ENCODE measurements around the gene TDP2. TPM values are rescaled to one million over a fixed set of nuclear protein-coding genes. Genes with fewer than 3 reads are reported as not detected.
"Not testable (repeated sequence)": the region's sequence is repeated elsewhere in the genome, so short reads cannot be mapped to it uniquely, and the experiment has no call there.

The TDP2 gene
- total and polyA plus RNA-seq, 7 donors = 16.3 to 56.7 (median 20.4) TPM

GRCh38 chr6:24643920-24644319 lies 22.8 kb downstream of the TDP2 start:
- WGBS, 3 donors = 72 to 75% (median 73%) methylated on average over 7 of the region's 7 CpGs
- no peak for TF ChIP-seq CTCF (IDR thresholded peaks at IDR 0.05)
- no peak for ATAC-seq
- Histone ChIP-seq H3K4me3 (no peak overlapping the region), H3K9me3 (no peaks in the 10 kb centered on the region), H3K27me3 (ENCODE audit: insufficient read depth in 3 of 3, low read length in 2 of 3) (peaks cover 0 to 15% (median 0%) of the 10 kb centered on the region in 3 donors), H3K36me3 (ENCODE audit: insufficient read depth in 1 of 2, low read depth in 1 of 2) (no peaks in the 10 kb centered on the region), H3K4me1 (no peaks in the 10 kb centered on the region), H3K27ac (no peak overlapping the region)
- no peak for DNase-seq
- intact Hi-C loops (cut with DNase I) = no loop called here

GRCh38 chr6:24642061-24642460 lies 24.6 kb downstream of the TDP2 start:
- Histone ChIP-seq H3K4me1 (no peaks in the 10 kb centered on the region), H3K9me3 (peaks cover 6% of the 10 kb centered on the region), H3K36me3 (ENCODE audit: insufficient read depth in 1 of 2, low read depth in 1 of 2) (no peaks in the 10 kb centered on the region), H3K4me3 (no peak overlapping the region), H3K27ac (no peak overlapping the region), H3K27me3 (ENCODE audit: insufficient read depth in 3 of 3, low read length in 2 of 3) (peaks cover 0 to 15% (median 0%) of the 10 kb centered on the region in 3 donors)
- TF ChIP-seq CTCF (IDR thresholded peaks at IDR 0.05) = no peak
- no peak for DNase-seq
- intact Hi-C loops (cut with DNase I) = no loop called here
- no peak for ATAC-seq

- H3K36me3 ChIP-seq (ENCODE audit: insufficient read depth in 1 of 2, low read depth in 1 of 2); DNase-seq; ATAC-seq; intact Hi-C loops (cut with DNase I); H3K27ac ChIP-seq; H3K4me1 ChIP-seq; H3K4me3 ChIP-seq: not testable (repeated sequence)
- H3K9me3 ChIP-seq = peaks cover 11% of the 10 kb centered on the region
- peaks cover 0 to 15% (median 2%) of the 10 kb centered on the region in 3 donors for H3K27me3 ChIP-seq (ENCODE audit: insufficient read depth in 3 of 3, low read length in 2 of 3)
- WGBS, 3 donors = 79 to 86% (median 84%) methylated on average over 5 of the region's 5 CpGs
Observed at GRCh38 chr6:24640631-24641030, 26.1 kb downstream of the TDP2 start.

GRCh38 chr6:24640166-24640565 lies 26.5 kb downstream of the TDP2 start:
- intact Hi-C loops (cut with DNase I) = no loop called here
- ATAC-seq = no peak
- TF ChIP-seq CTCF (IDR thresholded peaks at IDR 0.05) = no peak

GRCh38 chr6:24636681-24637080 lies 30.0 kb downstream of the TDP2 start:
- intact Hi-C loops (cut with DNase I) = no loop called here
- no peak for DNase-seq
- no peaks in the 10 kb centered on the region for H3K36me3 ChIP-seq (ENCODE audit: insufficient read depth in 1 of 2, low read depth in 1 of 2)
- ATAC-seq = no peak
- peaks cover 15% of the 10 kb centered on the region for H3K9me3 ChIP-seq
- no peak overlapping the region for H3K27ac ChIP-seq
- peaks cover 0 to 2% (median 0%) of the 10 kb centered on the region in 3 donors for H3K27me3 ChIP-seq (ENCODE audit: insufficient read depth in 3 of 3, low read length in 2 of 3)
- no peaks in the 10 kb centered on the region for H3K4me1 ChIP-seq
- H3K4me3 ChIP-seq = no peak overlapping the region
- TF ChIP-seq CTCF (IDR thresholded peaks at IDR 0.05) = no peak

More at GRCh38 chr6:24640166-24640565, 26.5 kb downstream of the TDP2 start:
- no peak for DNase-seq
- WGBS, 3 donors = 98 to 100% (median 100%) methylated on average over 1 of the region's 1 CpG
- Histone ChIP-seq H3K4me1 (no peaks in the 10 kb centered on the region), H3K27me3 (ENCODE audit: insufficient read depth in 3 of 3, low read length in 2 of 3) (peaks cover 0 to 15% (median 2%) of the 10 kb centered on the region in 3 donors), H3K4me3 (no peak overlapping the region), H3K27ac (no peak overlapping the region), H3K9me3 (peaks cover 15% of the 10 kb centered on the region), H3K36me3 (ENCODE audit: insufficient read depth in 1 of 2, low read depth in 1 of 2) (no peaks in the 10 kb centered on the region)
